DOHH2 (cell line): ENCODE measurements around the gene SYNE1.
"Not testable (repeated sequence)": the region's sequence is repeated elsewhere in the genome, so short reads cannot be mapped to it uniquely, and the experiment has no call there.

Source experiments
- H3F3A ChIP-seq: fragments of 200-600 bp; sonication (generic), shearing (Covaris generic); 2 replicates; pipeline ENCODE4 v1.6.0; 2016; ENCODE audit warnings: antibody characterized with exemption, mild to moderate bottlenecking; ENCODE audit not compliant: control insufficient read depth, insufficient read depth
- H3K27ac ChIP-seq: fragments of 200-600 bp; sonication (generic); 2 replicates; pipeline ENCODE4 v1.5.1; 2014; ENCODE audit warnings: low read depth, mild to moderate bottlenecking, low read length, moderate library complexity
- H3K27me3 ChIP-seq: fragments of 200-600 bp; sonication (generic); 2 replicates; pipeline ENCODE4 v1.6.1; 2014; ENCODE audit warnings: mild to moderate bottlenecking, low read length, mixed read lengths; ENCODE audit not compliant: control insufficient read depth
- H3K36me3 ChIP-seq: fragments of 200-600 bp; sonication (generic); 2 replicates; pipeline ENCODE4 v1.6.1; 2014; ENCODE audit warnings: mild to moderate bottlenecking, low read length, moderate library complexity, mixed read lengths; ENCODE audit not compliant: control insufficient read depth
- H3K4me1 ChIP-seq: fragments of 200-600 bp; sonication (generic); 2 replicates; pipeline ENCODE4 v1.6.1; 2014; ENCODE audit warnings: mild to moderate bottlenecking, low read length, mixed read lengths; ENCODE audit not compliant: control insufficient read depth
- H3K4me2 ChIP-seq: fragments of 200-600 bp; sonication (generic); 2 replicates; pipeline ENCODE4 v1.6.0; 2014; ENCODE audit warnings: mild to moderate bottlenecking, low read length, moderate library complexity
- H3K4me3 ChIP-seq: fragments of 200-600 bp; sonication (generic); 2 replicates; pipeline ENCODE4 v1.5.1; 2014; ENCODE audit warnings: mild to moderate bottlenecking, low read length, mixed read lengths
- H3K79me2 ChIP-seq: fragments of 200-600 bp; sonication (generic); 2 replicates; pipeline ENCODE4 v1.6.1; 2014; ENCODE audit warnings: mild to moderate bottlenecking, low read length, mixed read lengths; ENCODE audit not compliant: control insufficient read depth
- H3K9me2 ChIP-seq: fragments of 200-600 bp; sonication (generic); replicated peaks from 2 replicates; pipeline ENCODE4 v1.6.1; 2014; ENCODE audit warnings: mild to moderate bottlenecking, low read length, mixed read lengths; ENCODE audit not compliant: control insufficient read depth
- H3K9me3 ChIP-seq: fragments of 200-600 bp; sonication (generic); 2 replicates; pipeline ENCODE4 v1.6.1; 2014; ENCODE audit warnings: antibody characterized with exemption, low read length, mixed read lengths; ENCODE audit not compliant: control insufficient read depth, insufficient read depth
- H4K20me1 ChIP-seq: fragments of 200-600 bp; sonication (generic); 2 replicates; pipeline ENCODE4 v1.6.0; 2014; ENCODE audit warnings: low read depth, mild to moderate bottlenecking, antibody characterized with exemption, low read length, moderate library complexity; ENCODE audit not compliant: control insufficient read depth, insufficient read depth
- CTCF ChIP-seq: fragments of 200-600 bp; sonication (generic); IDR thresholded peaks from one replicate; pipeline ENCODE4 v1.5.1; 2014; ENCODE audit warnings: antibody characterized with exemption, mild to moderate bottlenecking, low read depth, low read length; ENCODE audit not compliant: poor library complexity, severe bottlenecking
- EZH2phosphoT487 ChIP-seq: fragments of 200-600 bp; sonication (generic); IDR thresholded peaks from 2 replicates; pipeline ENCODE4 v1.6.1; 2017; ENCODE audit warnings: borderline replicate concordance, mild to moderate bottlenecking, antibody characterized with exemption, low read length, moderate library complexity, mixed read lengths

SYNE1 gene

GRCh38 chr6:152146385-152146784 is 490.8 kb downstream of the SYNE1 start:
- Histone ChIP-seq H3K9me2 (no peaks in the 10 kb centered on the region), H3K4me2 (no peak overlapping the region), H3K9me3 (no peaks in the 10 kb centered on the region), H3K27me3 (no peaks in the 10 kb centered on the region), H4K20me1 (no peaks in the 10 kb centered on the region), H3K36me3 (peaks cover 82% of the 10 kb centered on the region), H3K4me1 (no peaks in the 10 kb centered on the region), H3F3A (no peaks in the 10 kb centered on the region), H3K79me2 (no peaks in the 10 kb centered on the region), H3K4me3 (no peak overlapping the region), H3K27ac (no peak overlapping the region)
- TF ChIP-seq CTCF (no peak), EZH2phosphoT487 (no peak)

GRCh38 chr6:152143359-152143758 is 493.8 kb downstream of the SYNE1 start:
- Histone ChIP-seq H3K4me3 (no peak overlapping the region), H3K4me2 (no peak overlapping the region), H3K27me3 (no peaks in the 10 kb centered on the region), H3F3A (no peaks in the 10 kb centered on the region), H3K36me3 (peaks cover 79% of the 10 kb centered on the region), H4K20me1 (no peaks in the 10 kb centered on the region), H3K79me2 (no peaks in the 10 kb centered on the region), H3K9me3 (no peaks in the 10 kb centered on the region), H3K9me2 (no peaks in the 10 kb centered on the region), H3K4me1 (no peaks in the 10 kb centered on the region), H3K27ac (no peak overlapping the region)
- TF ChIP-seq CTCF (no peak), EZH2phosphoT487 (no peak)

- Histone ChIP-seq H3K4me3 (no peak overlapping the region), H3K27me3 (no peaks in the 10 kb centered on the region), H3K79me2 (no peaks in the 10 kb centered on the region), H3K36me3 (peaks cover 76% of the 10 kb centered on the region), H4K20me1 (no peaks in the 10 kb centered on the region), H3K4me2 (no peak overlapping the region), H3K9me2 (no peaks in the 10 kb centered on the region), H3K27ac (no peak overlapping the region), H3K9me3 (no peaks in the 10 kb centered on the region), H3F3A (no peaks in the 10 kb centered on the region), H3K4me1 (no peaks in the 10 kb centered on the region)
- TF ChIP-seq CTCF (no peak), EZH2phosphoT487 (no peak)
Observed at GRCh38 chr6:152142105-152142504, 495.1 kb downstream of the SYNE1 start.

- not testable (repeated sequence) for H3K9me2 ChIP-seq, H3K4me2 ChIP-seq, H3K79me2 ChIP-seq, H3K27ac ChIP-seq, H3K4me1 ChIP-seq, H4K20me1 ChIP-seq, H3K27me3 ChIP-seq, H3F3A ChIP-seq, H3K4me3 ChIP-seq, H3K9me3 ChIP-seq
- peaks cover 84% of the 10 kb centered on the region for H3K36me3 ChIP-seq
Observed at GRCh38 chr6:152138344-152138743, 498.8 kb downstream of the SYNE1 start.
